ENCODE measurements around the gene RBMS1.

RBMS1 gene

GRCh38 chr2:160407393-160408172 lies 86.0 kb downstream of the RBMS1 start:
- peak; percentile 56 to 58 for DNase-seq

- peak; percentile 66 to 75 for DNase-seq
Measured at GRCh38 chr2:160406591-160407392, 86.8 kb downstream of the RBMS1 start.

- no peak for DNase-seq
Measured at GRCh38 chr2:160405077-160405867, 88.3 kb downstream of the RBMS1 start.

- no peak for DNase-seq
Measured at GRCh38 chr2:160402997-160403979, 90.3 kb downstream of the RBMS1 start.

- DNase-seq, result no peak
Measured at GRCh38 chr2:160402501-160402900, 91.1 kb downstream of the RBMS1 start.

GRCh38 chr2:160401895-160402294 lies 91.7 kb downstream of the RBMS1 start:
- no peak for DNase-seq

GRCh38 chr2:160399880-160400279 lies 93.7 kb downstream of the RBMS1 start:
- DNase-seq, result no peak

GRCh38 chr2:160397530-160397865 lies 96.1 kb downstream of the RBMS1 start:
- DNase-seq, result no peak

- no peak for DNase-seq
Measured at GRCh38 chr2:160394153-160394552, 99.5 kb downstream of the RBMS1 start.

- no peak for DNase-seq
Measured at GRCh38 chr2:160392201-160392600, 101.4 kb downstream of the RBMS1 start.

- no peak for DNase-seq
Measured at GRCh38 chr2:160390544-160391455, 102.8 kb downstream of the RBMS1 start.

- no peak for DNase-seq
Measured at GRCh38 chr2:160389875-160390274, 103.7 kb downstream of the RBMS1 start.

- DNase-seq, result peak; percentile 35 to 39
Measured at GRCh38 chr2:160388464-160389263, 104.9 kb downstream of the RBMS1 start.

- no peak for DNase-seq
Measured at GRCh38 chr2:160387558-160388262, 105.9 kb downstream of the RBMS1 start.

GRCh38 chr2:160384791-160385190 lies 108.8 kb downstream of the RBMS1 start:
- DNase-seq, result no peak

- no peak for DNase-seq
Measured at GRCh38 chr2:160381425-160381951, 112.1 kb downstream of the RBMS1 start.

- no peak for DNase-seq
Measured at GRCh38 chr2:160380611-160381010, 113.0 kb downstream of the RBMS1 start.

- no peak for DNase-seq
Measured at GRCh38 chr2:160380000-160380570, 113.5 kb downstream of the RBMS1 start.

- DNase-seq, result no peak
Measured at GRCh38 chr2:160379399-160379798, 114.2 kb downstream of the RBMS1 start.

All from stimulated activated CD4-positive, alpha-beta T cell treated with anti-CD3 and anti-CD28 coated beads, Interleukin-2, amount 100 ng/mL, for 24 hours (primary cell).